GM19372 (cell line): Measurements from ENCODE around the gene MYH10.

Experiments
- ATAC-seq: cut with Tn5 transposase; IDR thresholded peaks from one replicate; pipeline ENCODE4 v1.9.1; 2021; ENCODE audit warnings: mild to moderate bottlenecking, low read depth, moderate library complexity; ENCODE audit not compliant: unreplicated experiment

Gene MYH10

DNA sequence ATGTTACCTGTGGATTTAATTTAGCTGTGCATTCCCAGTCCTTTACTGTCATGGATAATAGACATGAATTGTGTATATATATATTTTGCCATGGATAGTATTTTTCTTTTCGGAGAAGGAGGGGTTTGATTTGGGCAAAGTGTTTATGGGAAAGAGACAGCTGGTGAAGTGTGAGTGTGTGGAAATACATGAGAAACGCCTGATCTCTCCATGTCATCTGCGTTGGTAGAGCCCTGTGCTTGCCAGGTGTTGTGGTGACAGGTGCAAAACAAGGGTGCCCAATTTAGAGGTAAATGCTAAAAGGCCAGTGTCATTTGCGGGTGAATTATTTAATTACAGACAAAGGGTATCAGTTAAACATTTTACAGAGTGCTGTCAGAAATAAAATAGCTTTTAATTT is 171.4 kb downstream of the MYH10 start:
- ATAC-seq = no peak

DNA sequence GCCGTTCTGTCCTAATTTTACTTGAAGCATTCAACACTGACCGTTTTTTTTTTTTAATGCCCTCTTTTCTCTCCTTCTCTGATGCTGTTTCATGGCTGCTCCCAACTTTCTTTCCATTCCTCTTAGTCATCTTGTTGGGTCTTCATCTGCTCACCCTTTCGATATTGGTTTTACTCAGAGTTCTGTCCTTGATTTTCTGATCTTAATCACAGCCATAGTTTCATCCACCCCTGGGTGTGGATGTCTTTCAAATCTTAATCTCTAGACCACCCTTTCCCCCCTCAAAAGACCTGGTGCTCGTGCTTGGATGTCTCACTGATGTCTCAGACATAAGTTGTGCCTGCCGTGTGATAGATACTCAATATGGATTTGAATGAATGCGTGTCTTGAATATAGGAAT is 172.4 kb downstream of the MYH10 start:
- ATAC-seq = no peak

DNA sequence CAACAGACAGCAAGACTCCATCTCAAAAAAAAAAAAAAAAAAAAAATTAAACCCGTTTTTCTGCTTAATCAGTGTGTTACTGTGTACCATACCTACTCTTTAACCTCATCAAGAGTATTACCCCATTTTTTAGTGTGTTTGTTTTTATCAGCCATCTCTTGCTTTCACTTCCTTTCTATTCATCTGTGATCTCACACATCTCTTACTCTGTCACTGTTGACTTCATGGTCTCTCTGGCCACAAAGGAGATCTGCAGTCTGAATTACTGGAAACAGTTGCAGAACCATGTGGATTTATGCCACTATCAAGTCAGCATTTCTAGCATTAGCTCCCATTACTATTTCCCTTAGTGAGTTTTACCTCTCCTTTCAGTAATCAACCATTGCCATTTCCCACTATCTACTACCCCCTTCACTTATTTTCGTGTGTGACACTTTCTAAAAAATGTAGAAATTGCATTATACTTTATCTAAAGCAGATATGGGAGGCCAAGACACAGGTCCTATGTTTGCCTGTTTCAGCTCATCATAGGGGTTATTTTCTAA is 174.8 kb downstream of the MYH10 start:
- ATAC-seq = no peak

DNA sequence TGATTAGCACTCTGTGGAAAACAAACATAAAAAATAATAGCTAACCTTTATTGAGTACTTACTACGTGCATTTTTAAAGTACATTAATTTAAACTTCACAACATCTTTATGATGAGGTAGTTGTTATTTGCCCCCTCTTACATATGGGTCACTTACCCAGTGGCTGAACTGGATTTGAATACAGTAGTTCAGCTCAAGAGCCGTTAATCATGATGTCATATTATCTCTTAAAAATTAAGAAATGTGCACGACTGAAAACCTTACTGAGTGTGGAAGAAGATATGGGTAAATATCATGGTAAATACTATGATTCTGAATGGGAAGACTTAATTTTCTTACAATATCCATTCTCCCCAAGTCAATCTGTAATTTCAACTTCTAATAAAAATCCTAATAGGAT is 177.2 kb downstream of the MYH10 start:
- no peak for ATAC-seq

DNA sequence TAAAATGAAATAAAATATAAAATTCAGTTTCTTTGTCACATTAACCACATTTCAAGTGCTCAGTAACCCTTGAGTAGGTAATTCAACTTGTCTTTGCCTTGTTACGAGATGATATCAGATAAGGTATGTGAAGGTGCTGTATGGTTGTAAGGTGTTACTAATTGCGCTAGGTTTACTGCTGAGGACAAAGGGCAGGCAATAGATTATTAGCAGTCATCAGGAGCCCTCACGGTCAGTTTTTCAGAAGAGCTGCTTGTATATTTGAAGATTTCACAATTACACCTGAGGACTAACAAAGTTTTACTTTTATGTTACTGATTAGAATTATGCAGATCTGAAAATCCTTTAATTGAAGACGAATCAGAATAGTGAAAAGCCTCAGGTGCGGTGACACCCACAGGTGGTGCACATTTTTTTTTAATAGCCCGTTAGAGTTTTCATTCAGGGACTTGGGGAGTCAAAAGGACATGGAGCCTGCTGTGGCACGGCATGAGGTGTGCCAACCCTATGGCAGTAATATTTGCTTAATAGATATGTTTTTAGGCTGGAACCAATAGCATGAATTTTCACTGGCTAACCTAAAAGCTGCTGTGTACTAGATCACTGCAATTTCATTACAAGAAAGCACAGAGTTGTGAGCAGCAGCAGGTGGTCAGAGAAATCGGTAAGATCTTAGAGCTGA is 178.5 kb downstream of the MYH10 start:
- ATAC-seq = no peak

DNA sequence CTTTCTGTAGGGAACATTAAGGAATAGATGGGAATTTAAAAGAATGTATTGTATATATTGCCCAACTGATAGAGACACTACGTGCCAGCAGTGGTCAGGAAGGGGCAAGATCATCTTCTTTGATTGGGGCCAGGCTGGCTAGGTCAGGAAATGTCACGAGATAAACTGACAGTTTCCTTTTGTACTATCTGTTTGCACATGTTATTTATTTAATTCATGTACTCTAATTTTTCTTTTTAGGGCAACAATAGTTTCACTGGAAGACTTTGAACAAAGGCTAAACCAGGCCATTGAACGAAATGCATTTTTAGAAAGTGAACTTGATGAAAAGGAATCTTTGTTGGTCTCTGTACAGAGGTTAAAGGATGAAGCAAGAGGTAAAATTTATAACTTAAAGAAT is 182.2 kb downstream of the MYH10 start:
- ATAC-seq = no peak

GRCh38 chr17:8447799-8448198 is 182.7 kb downstream of the MYH10 start:
- no peak for ATAC-seq

DNA sequence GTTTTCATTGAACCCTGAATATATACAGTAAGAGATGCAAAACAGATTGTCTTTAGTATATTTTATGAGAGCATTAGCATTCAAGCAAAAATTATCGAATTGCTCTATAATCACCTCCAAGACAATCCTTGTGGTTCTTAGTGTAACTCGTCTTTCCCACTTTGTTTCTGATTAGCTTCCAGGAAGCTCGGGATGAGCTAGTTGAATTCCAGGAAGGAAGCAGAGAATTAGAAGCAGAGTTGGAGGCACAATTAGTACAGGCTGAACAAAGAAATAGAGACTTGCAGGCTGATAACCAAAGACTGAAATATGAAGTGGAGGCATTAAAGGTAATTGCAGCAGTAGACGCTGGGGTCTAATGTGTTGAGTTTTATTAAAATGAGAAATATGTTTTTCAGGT is 185.0 kb downstream of the MYH10 start:
- no peak for ATAC-seq

GRCh38 chr17:8444494-8444893 is 186.0 kb downstream of the MYH10 start:
- ATAC-seq = no peak

GRCh38 chr17:8443756-8444155 is 186.8 kb downstream of the MYH10 start:
- ATAC-seq = no peak

DNA sequence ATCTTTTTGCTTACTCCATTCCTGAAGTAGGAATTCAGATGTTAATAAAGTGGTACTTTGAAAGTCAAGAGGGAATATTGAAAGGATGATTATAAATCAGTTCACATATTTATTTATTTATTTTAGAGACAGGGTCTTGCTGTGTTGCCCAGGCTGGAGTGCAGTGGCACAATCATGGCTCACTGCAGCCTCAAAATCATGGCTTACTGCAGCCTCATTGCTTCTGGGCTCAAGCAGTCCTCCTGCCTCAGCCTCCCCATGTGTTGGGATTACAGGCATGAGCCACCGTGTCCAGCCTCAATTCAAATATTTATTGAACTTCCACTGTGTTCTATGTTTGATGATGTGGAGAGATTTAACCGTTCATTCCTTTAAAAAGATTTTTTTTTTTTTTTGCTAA is 188.2 kb downstream of the MYH10 start:
- no peak for ATAC-seq

DNA sequence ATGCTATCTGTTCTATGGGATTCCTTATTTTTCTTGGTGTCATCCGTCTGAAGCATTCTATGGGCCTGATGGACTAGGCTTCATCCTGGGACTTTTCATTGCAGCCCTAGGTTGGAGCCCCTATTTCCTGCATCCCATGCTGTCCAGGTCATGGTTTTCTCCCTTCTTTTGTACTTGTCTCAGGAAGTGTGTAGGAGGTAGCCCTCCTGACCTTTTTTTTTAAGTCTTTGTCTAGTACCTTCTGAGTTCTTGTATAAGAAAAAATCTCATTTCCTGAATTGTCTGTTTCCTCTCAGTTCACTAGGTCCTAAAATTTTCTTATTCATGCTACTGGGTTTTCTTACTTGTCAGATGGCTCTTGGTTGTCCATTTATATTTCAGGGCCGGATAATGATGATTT is 188.8 kb downstream of the MYH10 start:
- ATAC-seq = no peak

DNA sequence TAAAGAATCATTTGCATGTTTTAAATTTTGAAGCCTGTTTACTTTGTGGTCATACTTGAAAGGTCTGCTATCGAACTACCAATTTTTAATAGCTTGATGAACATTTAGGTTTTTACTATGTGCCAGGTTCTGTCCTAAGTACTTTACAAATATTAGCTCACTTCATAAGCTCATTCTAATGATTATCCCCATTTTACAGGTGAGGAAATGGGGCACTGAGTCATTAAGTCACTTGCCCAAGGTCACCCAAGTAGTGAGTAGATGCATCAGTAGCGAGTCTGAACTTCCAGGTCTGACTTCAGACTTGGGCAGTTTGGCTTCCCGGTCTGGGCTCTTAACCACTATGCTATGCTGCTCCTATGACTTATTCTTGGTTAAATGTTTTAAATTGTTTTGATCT is 190.8 kb downstream of the MYH10 start:
- ATAC-seq = no peak

- ATAC-seq = no peak
Measured at GRCh38 chr17:8438441-8438840, 192.1 kb downstream of the MYH10 start.

- ATAC-seq = no peak
Measured at GRCh38 chr17:8436844-8437171, 193.7 kb downstream of the MYH10 start.

GRCh38 chr17:8436169-8436843 is 194.2 kb downstream of the MYH10 start:
- peak; percentile 39 for ATAC-seq

- ATAC-seq = peak; percentile 93
Measured at GRCh38 chr17:8435245-8436168, 195.0 kb downstream of the MYH10 start, which contains the start of gene NDEL1. Gene NDEL1, plus strand, starts transcription at chr17:8435884. Its CDS starts 8,388 bp downstream, at chr17:8444272.

DNA sequence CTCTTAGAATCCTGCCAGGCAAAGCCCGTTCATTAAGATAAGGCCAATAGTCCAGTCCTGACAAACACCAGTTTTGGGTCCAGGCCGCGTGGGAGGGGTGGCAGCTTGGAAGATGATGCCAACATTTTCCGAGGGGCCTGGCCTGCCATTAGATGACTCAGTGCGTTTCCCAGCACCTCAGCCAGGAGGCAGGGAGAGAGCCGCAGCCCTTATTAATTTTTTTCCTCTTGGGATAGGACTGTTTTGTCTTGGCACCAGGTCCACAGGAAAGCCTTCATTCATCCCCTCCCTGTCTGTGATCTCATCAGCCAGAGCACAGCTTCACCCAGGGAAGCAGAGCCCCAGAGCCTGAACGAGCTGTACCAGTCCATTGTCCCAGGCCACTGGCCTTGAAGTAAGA is 199.6 kb downstream of the MYH10 start:
- no peak for ATAC-seq

DNA sequence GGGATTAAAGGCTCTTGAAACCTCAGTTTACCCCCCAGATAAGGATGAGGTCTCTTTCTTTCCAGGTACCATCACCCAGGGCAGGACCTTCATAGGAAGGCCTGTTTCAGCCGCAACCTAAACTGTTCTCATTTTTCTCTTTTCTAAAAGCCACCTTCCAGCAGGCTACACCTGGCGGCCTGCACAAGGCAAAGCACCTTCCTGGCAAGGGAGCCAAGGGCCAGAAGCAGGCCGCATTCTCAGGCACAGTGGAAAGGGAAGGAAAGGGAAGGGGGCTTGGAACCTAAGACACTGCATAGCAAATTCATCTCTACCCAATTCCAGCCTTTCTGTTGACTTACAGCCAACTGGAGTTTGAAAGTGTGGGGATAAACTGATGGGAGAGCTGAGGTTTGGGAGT is 203.7 kb downstream of the MYH10 start:
- no peak for ATAC-seq

DNA sequence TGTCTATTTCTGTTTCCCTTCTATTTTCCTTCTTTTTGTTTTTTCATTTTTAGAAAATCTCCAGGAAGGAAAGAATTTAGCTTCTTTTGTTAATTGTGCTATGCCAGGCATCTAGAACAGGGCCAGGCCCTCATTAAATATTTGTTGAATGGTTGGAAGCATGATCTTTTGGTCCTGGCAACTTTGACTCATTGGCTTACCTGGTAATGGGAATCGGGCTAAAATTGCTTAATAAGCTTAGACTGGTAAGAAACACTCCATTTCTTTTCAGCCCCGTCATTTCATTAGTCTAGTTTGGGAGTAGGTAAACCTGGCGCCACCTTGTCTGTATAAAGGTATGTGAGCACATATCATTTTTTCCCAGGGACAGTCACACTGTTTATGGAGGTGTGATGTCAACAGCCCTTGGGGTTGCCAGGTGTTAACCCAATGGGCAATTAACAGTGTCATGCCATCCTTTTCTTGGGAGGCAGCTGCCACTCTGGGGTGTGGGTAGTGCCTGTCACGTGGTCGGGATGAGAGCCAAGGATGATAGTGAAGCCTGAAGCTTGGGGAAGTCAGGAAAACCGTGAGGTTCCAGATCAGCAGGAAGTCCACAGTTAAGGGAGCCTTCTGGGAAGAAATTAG is 204.3 kb downstream of the MYH10 start:
- no peak for ATAC-seq
